WTC11 (cell line): ENCODE results near the gene EVC. TPM values are rescaled to one million over a fixed set of nuclear protein-coding genes. Genes with fewer than 3 reads are reported as not detected.

Experiments
- ATAC-seq: fragments of 200-7000 bp; cut with Tn5 transposase; 2 replicates; pipeline ENCODE4 v1.10.0; 2021; ENCODE audit warnings: mild to moderate bottlenecking, moderate library complexity
- CTCF ChIA-PET: fragments of 300-600 bp; sonication (Branson Sonifier 250); formaldehyde crosslinking; loops from one replicate; lab custom pipeline; 2021; ENCODE audit warnings: antibody characterized with exemption; lab: Charles Lee
- POLR2A ChIA-PET: fragments of 350-600 bp; sonication (Branson Sonifier 250); formaldehyde crosslinking; loops from one replicate; lab custom pipeline; 2021; ENCODE audit warnings: antibody characterized with exemption; lab: Charles Lee
- DNase-seq: peaks from one replicate; pipeline ENCODE4 v3.0.0; 2021; ENCODE audit warnings: low spot score
- H3K27ac Mint-ChIP-seq: 2 replicates; pipeline ENCODE4 v1.8.0; 2021; ENCODE audit warnings: mixed read lengths
- H3K27me3 Mint-ChIP-seq: 2 replicates; pipeline ENCODE4 v1.8.0; 2021; ENCODE audit warnings: low read depth, mild to moderate bottlenecking, moderate library complexity, mixed read lengths
- H3K36me3 Mint-ChIP-seq: 2 replicates; pipeline ENCODE4 v1.8.0; 2021; ENCODE audit warnings: mixed read lengths
- H3K4me1 Mint-ChIP-seq: 2 replicates; pipeline ENCODE4 v1.8.0; 2022; ENCODE audit warnings: mixed read lengths
- H3K4me3 Mint-ChIP-seq: 2 replicates; pipeline ENCODE4 v1.8.0; 2021; ENCODE audit warnings: mild to moderate bottlenecking, moderate library complexity, mixed read lengths
- H3K9me3 Mint-ChIP-seq: 2 replicates; pipeline ENCODE4 v1.8.0; 2021; ENCODE audit warnings: mixed read lengths
- CREM ChIP-seq: sonication (generic); formaldehyde crosslinking; IDR thresholded peaks from 2 replicates; pipeline ENCODE4 v1.8.1; 2022; ENCODE audit warnings: mild to moderate bottlenecking, missing genetic modification reagents, moderate library complexity
- ESRRA ChIP-seq: sonication (generic); formaldehyde crosslinking; IDR thresholded peaks from 2 replicates; pipeline ENCODE4 v1.8.1; 2022; ENCODE audit warnings: mild to moderate bottlenecking, missing genetic modification reagents, borderline replicate concordance
- ETV6 ChIP-seq: sonication (generic); formaldehyde crosslinking; IDR thresholded peaks from 2 replicates; pipeline ENCODE4 v1.8.1; 2022; ENCODE audit warnings: mild to moderate bottlenecking, missing genetic modification reagents
- FOXK1 ChIP-seq: sonication (generic); formaldehyde crosslinking; IDR thresholded peaks from 2 replicates; pipeline ENCODE4 v1.8.0; 2022; ENCODE audit warnings: mild to moderate bottlenecking, moderate library complexity, missing genetic modification reagents
- FOXP4 ChIP-seq: sonication (generic); formaldehyde crosslinking; IDR thresholded peaks from 2 replicates; pipeline ENCODE4 v1.8.0; 2022; ENCODE audit warnings: mild to moderate bottlenecking, missing genetic modification reagents
- GTF2I ChIP-seq: fragments of 250-450 bp; sonication (Bioruptor Pico); conservative IDR thresholded peaks from 2 replicates; pipeline ENCODE4 v1.4.0; 2021; ENCODE audit warnings: mild to moderate bottlenecking
- HMGA2 ChIP-seq: fragments of 250-450 bp; sonication (Bioruptor Pico); IDR thresholded peaks from 2 replicates; pipeline ENCODE4 v1.4.0; 2021; ENCODE audit warnings: mild to moderate bottlenecking, moderate library complexity
- HMGXB4 ChIP-seq: sonication (generic); formaldehyde crosslinking; IDR thresholded peaks from 2 replicates; pipeline ENCODE4 v1.8.1; 2023; ENCODE audit warnings: mild to moderate bottlenecking, moderate library complexity, missing genetic modification reagents
- JUN ChIP-seq: sonication (generic); formaldehyde crosslinking; IDR thresholded peaks from 2 replicates; pipeline ENCODE4 v1.8.0; 2023; ENCODE audit warnings: mild to moderate bottlenecking, missing genetic modification reagents
- KAT7 ChIP-seq: sonication (generic); formaldehyde crosslinking; IDR thresholded peaks from 2 replicates; pipeline ENCODE4 v1.8.1; 2023; ENCODE audit warnings: missing genetic modification reagents, mild to moderate bottlenecking, borderline replicate concordance
- MLX ChIP-seq: sonication (generic); formaldehyde crosslinking; IDR thresholded peaks from 2 replicates; pipeline ENCODE4 v1.8.1; 2023; ENCODE audit warnings: mild to moderate bottlenecking, missing genetic modification reagents, moderate library complexity
- MXD4 ChIP-seq: fragments of 250-450 bp; sonication (Bioruptor Pico); IDR thresholded peaks from 2 replicates; pipeline ENCODE4 v1.8.0; 2021; ENCODE audit warnings: mild to moderate bottlenecking, moderate library complexity, borderline replicate concordance
- NFATC4 ChIP-seq: fragments of 250-450 bp; sonication (Bioruptor Pico); IDR thresholded peaks from 2 replicates; pipeline ENCODE4 v1.9.0; 2021; ENCODE audit warnings: mild to moderate bottlenecking
- RORB ChIP-seq: fragments of 250-450 bp; sonication (Bioruptor Pico); IDR thresholded peaks from 2 replicates; pipeline ENCODE4 v1.9.0; 2021; ENCODE audit warnings: mild to moderate bottlenecking
- SMAD3 ChIP-seq: sonication (generic); formaldehyde crosslinking; IDR thresholded peaks from 2 replicates; pipeline ENCODE4 v1.8.0; 2022; ENCODE audit warnings: missing genetic modification reagents, mild to moderate bottlenecking, borderline replicate concordance
- SP1 ChIP-seq: sonication (generic); formaldehyde crosslinking; conservative IDR thresholded peaks from 2 replicates; pipeline ENCODE4 v1.8.1; 2022; ENCODE audit warnings: missing genetic modification reagents
- TEAD4 ChIP-seq: sonication (generic); formaldehyde crosslinking; IDR thresholded peaks from 2 replicates; pipeline ENCODE4 v1.8.0; 2022; ENCODE audit warnings: mild to moderate bottlenecking, missing genetic modification reagents
- TP53 ChIP-seq: sonication (generic); formaldehyde crosslinking; IDR thresholded peaks from 2 replicates; pipeline ENCODE4 v1.8.1; 2023; ENCODE audit warnings: mild to moderate bottlenecking, missing genetic modification reagents
- USF2 ChIP-seq: sonication (generic); formaldehyde crosslinking; IDR thresholded peaks from 2 replicates; pipeline ENCODE4 v1.8.1; 2023; ENCODE audit warnings: mild to moderate bottlenecking, missing genetic modification reagents, moderate library complexity
- ZBTB43 ChIP-seq: sonication (generic); formaldehyde crosslinking; IDR thresholded peaks from 2 replicates; pipeline ENCODE4 v1.8.1; 2023; ENCODE audit warnings: mild to moderate bottlenecking, missing genetic modification reagents
- ZNF219 ChIP-seq: sonication (generic); formaldehyde crosslinking; IDR thresholded peaks from 2 replicates; pipeline ENCODE4 v1.8.0; 2023; ENCODE audit warnings: missing genetic modification reagents, mild to moderate bottlenecking, borderline replicate concordance
- ZNF281 ChIP-seq: sonication (generic); formaldehyde crosslinking; IDR thresholded peaks from 2 replicates; pipeline ENCODE4 v1.8.0; 2023; ENCODE audit warnings: mild to moderate bottlenecking, missing genetic modification reagents
- ZNF416 ChIP-seq: fragments of 250-450 bp; sonication (Bioruptor Pico); IDR thresholded peaks from 2 replicates; pipeline ENCODE4 v1.9.0; 2021; ENCODE audit warnings: mild to moderate bottlenecking, inconsistent platforms
- total RNA-seq: library from RNA; stranded (reverse); gene quantifications from 3 replicates; pipeline ENCODE4 v1.2.3, GENCODE V29; 2021

The EVC gene
- total RNA-seq, 1 experiment from 2014 or later, result 12.5 TPM

GRCh38 chr4:5711479-5712184 lies 631 bp downstream of the EVC start (continued):
- no peak for TF ChIP-seq ZBTB43 (CRISPR knock-in tag)
- no peak for TF ChIP-seq USF2 (CRISPR knock-in tag)
- TF ChIP-seq RORB (CRISPR knock-in tag), result no peak
- no peak for TF ChIP-seq TP53 (CRISPR knock-in tag)
- TF ChIP-seq KAT7 (CRISPR knock-in tag), result 0 out of 2 replicates have a peak, but pooled peaks have one; percentile 32
- TF ChIP-seq GTF2I (CRISPR knock-in tag), result no peak
- no peak for TF ChIP-seq HMGA2 (CRISPR knock-in tag)
- TF ChIP-seq ETV6 (CRISPR knock-in tag), result peak; percentile 43; the same call in 1 of the 2 replicates
- no peak for TF ChIP-seq SMAD3 (CRISPR knock-in tag)
- TF ChIP-seq FOXK1, result 0 out of 2 replicates have a peak, but pooled peaks have one; percentile 10
- TF ChIP-seq JUN, result no peak
- TF ChIP-seq HMGXB4 (CRISPR knock-in tag), result no peak
- TF ChIP-seq MXD4 (CRISPR knock-in tag), result no peak
- no peak for TF ChIP-seq ZNF416
- TF ChIP-seq ZNF281, result no peak
- 0 out of 2 replicates have a peak, but pooled peaks have one; percentile 47 for TF ChIP-seq ESRRA (CRISPR knock-in tag)
- TF ChIP-seq, all 79 proteins: peak for 6

- TF ChIP-seq MLX (no peak), NFATC4 (CRISPR knock-in tag) (no peak), CREM (CRISPR knock-in tag) (no peak), SP1 (CRISPR knock-in tag) (no peak), TEAD4 (CRISPR knock-in tag) (no peak), ZNF219 (no peak), FOXP4 (no peak)
- ATAC-seq, result no peak
- Mint-ChIP-seq H3K4me3 (peak overlapping the region; percentile 21), H3K9me3 (peaks cover 7% of the 10 kb centered on the region), H3K27ac (no peak overlapping the region), H3K27me3 (peaks cover 51% of the 10 kb centered on the region), H3K36me3 (peaks cover 13% of the 10 kb centered on the region), H3K4me1 (peaks cover 12% of the 10 kb centered on the region)
- no peak for DNase-seq
- POLR2A ChIA-PET, result no interaction called here
- CTCF ChIA-PET, result interaction anchor here (0.7 kb wide), 1 partner anchor 109 kb away, joined by 3 read pairs; no protein-coding TSS in a partner anchor
Measured at GRCh38 chr4:5712517-5712916, 1.5 kb downstream of the EVC start.
